DND-41 (cell line): ENCODE results near the gene RAE1.
A peak's percentile ranks its signal among the peaks of the same experiment; 100 is the strongest.

ENCODE experiments used
- EZH2 ChIP-seq: IDR thresholded peaks from 3 replicates; pipeline ENCODE4 v1.6.1; 2012; ENCODE audit warnings: borderline replicate concordance, low read depth, mild to moderate bottlenecking, moderate library complexity, low read length, inconsistent platforms; ENCODE audit not compliant: severe bottlenecking
- TF ChIP-seq, protein P1 (sequence below): IDR thresholded peaks from 2 replicates; pipeline ENCODE4 v1.5.1; 2012; ENCODE audit warnings: borderline replicate concordance, low read length, moderate library complexity, mild to moderate bottlenecking; ENCODE audit not compliant: poor library complexity, severe bottlenecking; ENCODE audit errors: extremely low read depth

GRCh38 chr20:57400231-57400701 lies 49.2 kb downstream of the RAE1 start:
- TF ChIP-seq, protein P1, sequence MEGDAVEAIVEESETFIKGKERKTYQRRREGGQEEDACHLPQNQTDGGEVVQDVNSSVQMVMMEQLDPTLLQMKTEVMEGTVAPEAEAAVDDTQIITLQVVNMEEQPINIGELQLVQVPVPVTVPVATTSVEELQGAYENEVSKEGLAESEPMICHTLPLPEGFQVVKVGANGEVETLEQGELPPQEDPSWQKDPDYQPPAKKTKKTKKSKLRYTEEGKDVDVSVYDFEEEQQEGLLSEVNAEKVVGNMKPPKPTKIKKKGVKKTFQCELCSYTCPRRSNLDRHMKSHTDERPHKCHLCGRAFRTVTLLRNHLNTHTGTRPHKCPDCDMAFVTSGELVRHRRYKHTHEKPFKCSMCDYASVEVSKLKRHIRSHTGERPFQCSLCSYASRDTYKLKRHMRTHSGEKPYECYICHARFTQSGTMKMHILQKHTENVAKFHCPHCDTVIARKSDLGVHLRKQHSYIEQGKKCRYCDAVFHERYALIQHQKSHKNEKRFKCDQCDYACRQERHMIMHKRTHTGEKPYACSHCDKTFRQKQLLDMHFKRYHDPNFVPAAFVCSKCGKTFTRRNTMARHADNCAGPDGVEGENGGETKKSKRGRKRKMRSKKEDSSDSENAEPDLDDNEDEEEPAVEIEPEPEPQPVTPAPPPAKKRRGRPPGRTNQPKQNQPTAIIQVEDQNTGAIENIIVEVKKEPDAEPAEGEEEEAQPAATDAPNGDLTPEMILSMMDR, result peak; percentile 22
- TF ChIP-seq EZH2, result no peak
